Gastroesophageal sphincter (tissue), 3 donors: ENCODE data around the gene ZNF385A.

Source experiments
- EP300 ChIP-seq: sonication (generic); formaldehyde crosslinking; IDR thresholded peaks from one replicate; pipeline ENCODE4 v1.6.1; 2017; ENCODE audit warnings: antibody characterized with exemption, mild to moderate bottlenecking
- POLR2A ChIP-seq, 2 donors: fragments of 450-650 bp; IDR thresholded peaks; one replicate each; pipeline ENCODE4 v1.6.1; 2017; ENCODE audit warnings: antibody characterized with exemption in 2 of 2, mild to moderate bottlenecking in 2 of 2, moderate library complexity in 1 of 2
- TF ChIP-seq, protein P1 (sequence below), 4 experiments: fragments of 200-600 bp in 2 of 4; fragments of 450-650 bp in 2 of 4; sonication (generic) in 1 of 4; IDR thresholded peaks; one replicate each; pipeline ENCODE4 v1.5.1; 2017 to 2019; ENCODE audit warnings: antibody characterized with exemption in 4 of 4, mild to moderate bottlenecking in 2 of 4, moderate library complexity in 2 of 4

GRCh38 chr12:54329759-54330158 is 54.8 kb downstream of the ZNF385A start:
- TF ChIP-seq, protein P1, sequence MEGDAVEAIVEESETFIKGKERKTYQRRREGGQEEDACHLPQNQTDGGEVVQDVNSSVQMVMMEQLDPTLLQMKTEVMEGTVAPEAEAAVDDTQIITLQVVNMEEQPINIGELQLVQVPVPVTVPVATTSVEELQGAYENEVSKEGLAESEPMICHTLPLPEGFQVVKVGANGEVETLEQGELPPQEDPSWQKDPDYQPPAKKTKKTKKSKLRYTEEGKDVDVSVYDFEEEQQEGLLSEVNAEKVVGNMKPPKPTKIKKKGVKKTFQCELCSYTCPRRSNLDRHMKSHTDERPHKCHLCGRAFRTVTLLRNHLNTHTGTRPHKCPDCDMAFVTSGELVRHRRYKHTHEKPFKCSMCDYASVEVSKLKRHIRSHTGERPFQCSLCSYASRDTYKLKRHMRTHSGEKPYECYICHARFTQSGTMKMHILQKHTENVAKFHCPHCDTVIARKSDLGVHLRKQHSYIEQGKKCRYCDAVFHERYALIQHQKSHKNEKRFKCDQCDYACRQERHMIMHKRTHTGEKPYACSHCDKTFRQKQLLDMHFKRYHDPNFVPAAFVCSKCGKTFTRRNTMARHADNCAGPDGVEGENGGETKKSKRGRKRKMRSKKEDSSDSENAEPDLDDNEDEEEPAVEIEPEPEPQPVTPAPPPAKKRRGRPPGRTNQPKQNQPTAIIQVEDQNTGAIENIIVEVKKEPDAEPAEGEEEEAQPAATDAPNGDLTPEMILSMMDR (IDR thresholded peaks at IDR 0.05) = no peak
- TF ChIP-seq EP300 (no peak), POLR2A (IDR thresholded peaks at IDR 0.05) (no peak)
